ENCODE results near the gene TMEM17. TPM values are rescaled to one million over a fixed set of nuclear protein-coding genes. Genes with fewer than 3 reads are reported as not detected.

Gene TMEM17
- total and polyA plus RNA-seq, 9 of the 15 experiments (the other 6 are each of a cell fraction or from before 2014, with no cell fraction given) = 0.58 to 2.2 (median 1.2) TPM

DNA sequence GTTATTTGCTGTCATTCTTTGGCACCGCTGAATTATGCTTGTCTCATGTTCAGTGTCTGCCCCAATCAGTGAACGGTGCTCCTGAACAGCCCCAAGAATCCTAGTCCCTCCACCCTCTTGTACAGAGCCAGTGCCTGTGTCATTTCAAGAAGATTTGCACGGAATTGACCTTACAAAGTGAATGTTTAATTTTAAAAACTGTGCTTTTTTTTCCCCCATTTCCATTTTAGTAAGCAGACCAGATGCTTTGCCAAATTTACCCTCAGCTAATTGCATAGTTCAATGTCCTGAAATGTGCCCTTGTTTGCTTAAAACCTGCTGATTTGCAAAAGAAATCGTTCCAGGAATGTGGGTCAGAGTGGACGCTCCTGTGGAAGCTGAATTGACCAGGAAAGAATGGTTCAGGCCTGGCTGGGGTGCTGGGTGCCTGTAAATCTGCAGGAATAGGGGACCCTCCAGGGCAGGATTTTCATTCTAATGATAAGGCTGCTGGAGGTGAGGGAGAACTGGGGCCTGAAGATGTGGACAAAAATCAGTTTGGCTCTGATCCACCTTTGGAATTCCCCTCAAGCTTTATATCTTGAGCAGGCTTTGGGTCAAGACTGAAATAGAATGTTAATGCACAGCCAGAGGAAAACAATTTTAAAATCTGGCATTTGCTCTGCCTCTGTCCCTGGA, 20.1 kb downstream of the TMEM17 start (continued):
- TF ChIP-seq PHB (CRISPR knock-in tag; IDR thresholded peaks at IDR 0.05) (no peak), ZFP1 (CRISPR knock-in tag; IDR thresholded peaks at IDR 0.05) (no peak), TAL1 (IDR thresholded peaks at IDR 0.05) (no peak)
- TF ChIP-seq, protein P1, sequence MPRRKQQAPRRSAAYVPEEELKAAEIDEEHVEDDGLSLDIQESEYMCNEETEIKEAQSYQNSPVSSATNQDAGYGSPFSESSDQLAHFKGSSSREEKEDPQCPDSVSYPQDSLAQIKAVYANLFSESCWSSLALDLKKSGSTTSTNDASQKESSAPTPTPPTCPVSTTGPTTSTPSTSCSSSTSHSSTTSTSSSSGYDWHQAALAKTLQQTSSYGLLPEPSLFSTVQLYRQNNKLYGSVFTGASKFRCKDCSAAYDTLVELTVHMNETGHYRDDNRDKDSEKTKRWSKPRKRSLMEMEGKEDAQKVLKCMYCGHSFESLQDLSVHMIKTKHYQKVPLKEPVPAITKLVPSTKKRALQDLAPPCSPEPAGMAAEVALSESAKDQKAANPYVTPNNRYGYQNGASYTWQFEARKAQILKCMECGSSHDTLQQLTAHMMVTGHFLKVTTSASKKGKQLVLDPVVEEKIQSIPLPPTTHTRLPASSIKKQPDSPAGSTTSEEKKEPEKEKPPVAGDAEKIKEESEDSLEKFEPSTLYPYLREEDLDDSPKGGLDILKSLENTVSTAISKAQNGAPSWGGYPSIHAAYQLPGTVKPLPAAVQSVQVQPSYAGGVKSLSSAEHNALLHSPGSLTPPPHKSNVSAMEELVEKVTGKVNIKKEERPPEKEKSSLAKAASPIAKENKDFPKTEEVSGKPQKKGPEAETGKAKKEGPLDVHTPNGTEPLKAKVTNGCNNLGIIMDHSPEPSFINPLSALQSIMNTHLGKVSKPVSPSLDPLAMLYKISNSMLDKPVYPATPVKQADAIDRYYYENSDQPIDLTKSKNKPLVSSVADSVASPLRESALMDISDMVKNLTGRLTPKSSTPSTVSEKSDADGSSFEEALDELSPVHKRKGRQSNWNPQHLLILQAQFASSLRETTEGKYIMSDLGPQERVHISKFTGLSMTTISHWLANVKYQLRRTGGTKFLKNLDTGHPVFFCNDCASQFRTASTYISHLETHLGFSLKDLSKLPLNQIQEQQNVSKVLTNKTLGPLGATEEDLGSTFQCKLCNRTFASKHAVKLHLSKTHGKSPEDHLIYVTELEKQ (CRISPR knock-in tag; IDR thresholded peaks at IDR 0.05) = no peak

- no peaks in the 10 kb centered on the region; a peak in 1 of 5 replicates for H3K4me1 ChIP-seq (replicated peaks in 1 of 2; ENCODE audit: control insufficient read depth in 2 of 2, insufficient read depth in 2 of 2, low read length in 2 of 2)
- no peaks in the 10 kb centered on the region for H3K79me2 ChIP-seq (ENCODE audit: control insufficient read depth, insufficient read depth, low read length)
- ChIA-PET CTCF (ENCODE audit: low intra/inter-chr PET ratio) (no interaction called here), POLR2A (no interaction called here)
- ATAC-seq (no peak), FAIRE-seq (no peak), DNase-seq (ENCODE audit: extremely low read depth in 1 of 4, low spot score in 3 of 4) (no peak)
- no peak overlapping the region for H2AFZ ChIP-seq (ENCODE audit: low read depth, low read length)
- H3K9me1 ChIP-seq (ENCODE audit: control insufficient read depth, insufficient read depth, low read length) = no peaks in the 10 kb centered on the region
- H4K20me1 ChIP-seq (replicated peaks; ENCODE audit: control insufficient read depth, insufficient read depth, low read length) = no peaks in the 10 kb centered on the region
- no peaks in the 10 kb centered on the region for H3K36me3 ChIP-seq (ENCODE audit: control insufficient read depth, insufficient read depth, low read length)
- in situ Hi-C loops (cut with MboI) = no loop called here
- H3K4me2 ChIP-seq (ENCODE audit: insufficient read depth, low read length) = no peak overlapping the region
- H3K27me3 ChIP-seq (ENCODE audit: control insufficient read depth in 2 of 2, insufficient read depth in 2 of 2, low read length in 2 of 2) = no peaks in the 10 kb centered on the region; a peak in 1 of 5 replicates
- H3K27ac ChIP-seq (ENCODE audit: extremely low read depth, low read depth, low read length) = no peak overlapping the region
- H3K9me3 ChIP-seq (replicated peaks; ENCODE audit: control insufficient read depth, insufficient read depth, low read depth, low read length) = no peaks in the 10 kb centered on the region
- no TSS peak for BruUV-seq (replicated peaks)
- H3K9ac ChIP-seq (ENCODE audit: insufficient read depth in 1 of 2, low read depth in 2 of 2, low read length in 2 of 2) = no peak overlapping the region
- no peak overlapping the region for H3K4me3 ChIP-seq
- intact Hi-C loops (cut with micrococcal nuclease) = no loop called here
- WGBS (ENCODE audit: insufficient coverage, low coverage, missing lambda C conversion rate) = 16% methylated on average over 6 of the region's 6 CpGs
- TF ChIP-seq RBM22 (IDR thresholded peaks at IDR 0.05; ENCODE audit: low read depth, low read length, poor library complexity, severe bottlenecking) (no peak), HMBOX1 (IDR thresholded peaks at IDR 0.05) (peak; percentile 79)
Observed at GRCh38 chr2:62482558-62483352, 23.2 kb downstream of the TMEM17 start.
